Endothelial cell of umbilical vein (primary cell): ENCODE data around the gene KRT3. TPM values are rescaled to one million over a fixed set of nuclear protein-coding genes. Genes with fewer than 3 reads are reported as not detected.

ENCODE experiments used
- BruUV-seq: library from RNA; stranded (reverse); fragments of 400-500 nt; replicated peaks from 2 replicates; lab custom pipeline; 2021; lab: Mats Ljungman, UMichigan
- CTCF ChIA-PET: fragments of 300-600, 350-600 bp; sonication (Branson Sonifier 250); formaldehyde crosslinking; loops from one replicate; lab custom pipeline; 2021; ENCODE audit warnings: antibody characterized with exemption, inconsistent platforms; lab: Charles Lee
- POLR2A ChIA-PET: fragments of 300-600, 350-600 bp; sonication (Branson Sonifier 250); formaldehyde crosslinking; loops from one replicate; lab custom pipeline; 2021; ENCODE audit warnings: antibody characterized with exemption, inconsistent platforms; lab: Charles Lee
- DNase-seq: peaks from one replicate; pipeline ENCODE4 v3.0.0-alpha.2; 2011; ENCODE audit warnings: low read depth, low spot score
- FAIRE-seq: peaks from 2 replicates; lab custom pipeline; 2011; peaks lifted over from hg19 to GRCh38; lab: Jason Lieb, UNC
- H2AFZ ChIP-seq: 2 replicates; pipeline ENCODE4 v1.6.0; 2012; ENCODE audit warnings: low read depth, low read length, control low read depth, inconsistent platforms
- H3K27ac ChIP-seq: 2 replicates; pipeline ENCODE4 v1.5.1; 2011; ENCODE audit warnings: low read depth, mild to moderate bottlenecking, control low read depth, low read length, moderate library complexity; ENCODE audit not compliant: insufficient read depth
- H3K27me3 ChIP-seq, 2 experiments: 2 replicates each; pipeline versions ENCODE4 v1.6.0 to v1.6.1; 2011; ENCODE audit warnings: low read length in 2 of 2, mixed read lengths in 1 of 2; ENCODE audit not compliant: control insufficient read depth in 2 of 2, insufficient read depth in 2 of 2
- H3K36me3 ChIP-seq, 2 experiments: 2 replicates in 1 of 2; 3 replicates in 1 of 2; pipeline ENCODE4 v1.5.1; 2011; ENCODE audit warnings: low read length in 2 of 2, mild to moderate bottlenecking in 1 of 2, moderate library complexity in 1 of 2; ENCODE audit not compliant: control insufficient read depth in 2 of 2, insufficient read depth in 2 of 2; ENCODE audit errors: extremely low read depth in 1 of 2
- H3K4me1 ChIP-seq: 3 replicates; pipeline ENCODE4 v1.5.1; 2011; ENCODE audit warnings: mild to moderate bottlenecking, low read length; ENCODE audit not compliant: control insufficient read depth, insufficient read depth; ENCODE audit errors: extremely low read depth
- H3K4me2 ChIP-seq: 2 replicates; pipeline ENCODE4 v1.6.1; 2011; ENCODE audit warnings: low read length, control low read depth, mixed read lengths; ENCODE audit not compliant: insufficient read depth
- H3K4me3 ChIP-seq, 3 experiments: fragments of 200-600 bp in 1 of 3; sonication (generic), shearing (Covaris generic) in 1 of 3; replicated peaks in 1 of 3; 2 replicates each; pipeline ENCODE4 v1.5.1; 2011 to 2016; ENCODE audit warnings: control low read depth in 3 of 3, low read length in 3 of 3, mild to moderate bottlenecking in 2 of 3, inconsistent platforms in 1 of 3, low read depth in 1 of 3, moderate library complexity in 1 of 3; ENCODE audit not compliant: insufficient read depth in 1 of 3
- H3K79me2 ChIP-seq: 2 replicates; pipeline ENCODE4 v1.6.0; 2012; ENCODE audit warnings: low read length, inconsistent platforms; ENCODE audit not compliant: control insufficient read depth, insufficient read depth
- H3K9ac ChIP-seq: replicated peaks from 2 replicates; pipeline ENCODE3; 2011; ENCODE audit warnings: low read length, control low read depth; ENCODE audit not compliant: insufficient read depth; ENCODE audit errors: extremely low read depth
- H3K9me1 ChIP-seq: replicated peaks from 3 replicates; pipeline ENCODE4 v1.6.0; 2011; ENCODE audit warnings: mild to moderate bottlenecking, low read length; ENCODE audit not compliant: control insufficient read depth, insufficient read depth; ENCODE audit errors: extremely low read depth
- H3K9me3 ChIP-seq: replicated peaks from 2 replicates; pipeline ENCODE4 v1.5.1; 2012; ENCODE audit warnings: low read length, inconsistent platforms; ENCODE audit not compliant: control insufficient read depth, insufficient read depth
- H4K20me1 ChIP-seq: replicated peaks from 2 replicates; pipeline ENCODE3; 2011; ENCODE audit warnings: mild to moderate bottlenecking, low read length; ENCODE audit not compliant: control insufficient read depth, insufficient read depth; ENCODE audit errors: extremely low read depth
- FOS ChIP-seq: IDR thresholded peaks from 2 replicates; pipeline ENCODE4 v1.6.1; 2011; ENCODE audit warnings: mild to moderate bottlenecking, low read length, moderate library complexity, borderline replicate concordance; ENCODE audit not compliant: insufficient read depth
- GATA2 ChIP-seq: IDR thresholded peaks from 2 replicates; pipeline ENCODE4 v1.7.0; 2011; ENCODE audit warnings: low read depth, mild to moderate bottlenecking, moderate library complexity, mixed read lengths, low read length; ENCODE audit not compliant: insufficient read length, insufficient read depth
- JUN ChIP-seq: IDR thresholded peaks from 2 replicates; pipeline ENCODE4 v1.6.1; 2011; ENCODE audit warnings: borderline replicate concordance, low read depth; ENCODE audit not compliant: insufficient read length, insufficient read depth
- MYC ChIP-seq: IDR thresholded peaks from one replicate; pipeline ENCODE4 v1.6.1; 2011; ENCODE audit warnings: mild to moderate bottlenecking, low read depth, low read length
- POLR2A ChIP-seq: IDR thresholded peaks from 2 replicates; pipeline ENCODE4 v1.6.1; 2012; ENCODE audit warnings: low read depth, mild to moderate bottlenecking, control low read depth, low read length
- POLR2AphosphoS5 ChIP-seq: IDR thresholded peaks from 2 replicates; pipeline ENCODE4 v1.6.1; 2012; ENCODE audit warnings: low read depth, mild to moderate bottlenecking, control low read depth, low read length, moderate library complexity; ENCODE audit not compliant: insufficient read depth
- dilution Hi-C: fragments of 300-500 bp; cut with MboI; formaldehyde crosslinking; loops from one replicate; pipeline ENCODE4 v1.15.0; 2019; ENCODE audit warnings: low sequenced_read_pairs; ENCODE audit not compliant: extremely low pct_ligation_motif_present
- intact Hi-C: fragments of 100-400 bp; cut with micrococcal nuclease; formaldehyde crosslinking; loops from one replicate; pipeline ENCODE4 v1.10.0; 2022
- polyA plus RNA-seq, 4 experiments: library from polyadenylated mRNA; depleted of rRNA in 3 of 4; stranded (reverse) in 3 of 4; unstranded in 1 of 4; fragments of >200 nt; gene quantifications; 2 replicates each; pipeline versions ENCODE4 v1.2.1 to v1.2.3, GENCODE V29; 2011 to 2012; ENCODE audit warnings: missing spikeins in 1 of 4
- total RNA-seq: library from RNA; stranded (reverse); gene quantifications from 2 replicates; pipeline ENCODE4 v1.2.3, GENCODE V29; 2021

The KRT3 gene
- total and polyA plus RNA-seq, 2 donors (not counting 3 experiments of a cell fraction or from before 2014, with no cell fraction given), result not detected

DNA sequence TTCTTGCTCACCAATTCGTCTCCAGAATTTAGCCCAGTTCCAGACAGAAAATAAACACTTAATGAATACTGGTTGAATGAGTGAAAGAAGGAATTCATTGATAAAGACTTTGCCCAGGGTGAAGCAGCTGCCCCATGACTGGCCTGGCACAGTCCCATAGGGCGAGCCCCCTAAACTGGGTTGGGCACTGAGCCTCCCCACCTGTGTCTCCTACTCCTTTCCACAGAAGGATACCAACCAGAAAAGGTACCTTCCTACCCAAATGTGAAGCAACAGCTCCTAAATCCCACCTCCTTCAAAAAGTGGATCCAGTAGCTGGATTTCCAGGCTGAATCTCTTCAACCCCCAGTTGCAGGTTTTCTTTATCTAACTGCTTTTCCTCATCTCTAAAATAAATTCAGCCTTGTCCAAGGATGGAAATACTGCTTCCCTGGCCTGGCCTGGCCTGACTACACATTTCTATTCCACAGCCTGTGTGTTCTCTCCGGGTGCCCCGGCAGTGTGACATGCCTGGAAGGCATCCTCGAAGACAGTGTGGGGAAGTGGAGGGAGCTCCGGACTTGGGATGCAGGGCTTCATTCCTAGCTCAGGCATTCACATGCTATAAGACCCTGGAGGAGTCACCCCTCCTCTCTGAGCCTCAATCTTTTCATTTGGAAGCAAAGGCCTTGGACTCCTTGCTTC is 7.6 kb downstream of the KRT3 start:
- Histone ChIP-seq H3K4me2 (no peak overlapping the region), H3K36me3 (no peaks in the 10 kb centered on the region), H3K27me3 (peaks cover 12 to 17% of the 10 kb centered on the region in 2 experiments), H3K9me1 (no peaks in the 10 kb centered on the region), H4K20me1 (no peaks in the 10 kb centered on the region), H2AFZ (no peak overlapping the region), H3K9me3 (no peaks in the 10 kb centered on the region), H3K27ac (no peak overlapping the region), H3K4me1 (no peaks in the 10 kb centered on the region), H3K4me3 (no peak overlapping the region), H3K9ac (no peak overlapping the region), H3K79me2 (no peaks in the 10 kb centered on the region)
- POLR2A ChIA-PET, result no interaction called here
- no TSS peak for BruUV-seq
- CTCF ChIA-PET, result interaction anchor here (0.6 to 1.3 kb wide), 2 partner anchors 11 to 23 kb away, joined by 3 read pairs; partner anchors contain the start of gene KRT76
- dilution Hi-C loops (no loop called here), intact Hi-C loops (no loop called here)
- TF ChIP-seq FOS, result no peak
- no peak for TF ChIP-seq GATA2
- no peak for TF ChIP-seq MYC
- TF ChIP-seq JUN, result no peak
- TF ChIP-seq POLR2AphosphoS5, result no peak
- TF ChIP-seq POLR2A, result no peak
- FAIRE-seq, result no peak
- no peak for DNase-seq
